B cell (primary cell): ENCODE results near the gene MRPL1. TPM values are rescaled to one million over a fixed set of nuclear protein-coding genes. Genes with fewer than 3 reads are reported as not detected.

Source experiments
- ATAC-seq: fragments of 200-7000 bp; cut with Tn5 transposase; one replicate; pipeline ENCODE4 v1.10.0; 2021; ENCODE audit warnings: low read depth, mild to moderate bottlenecking, moderate number of reproducible peaks, moderate library complexity
- CTCF ChIA-PET: fragments of 350-600 bp; sonication (Branson Sonifier 250); formaldehyde crosslinking; loops from one replicate; lab custom pipeline; 2021; ENCODE audit warnings: antibody characterized with exemption, inconsistent platforms; lab: Charles Lee
- POLR2A ChIA-PET: fragments of 350-600 bp; sonication (Branson Sonifier 250); formaldehyde crosslinking; loops from one replicate; lab custom pipeline; 2021; ENCODE audit warnings: antibody characterized with exemption; lab: Charles Lee
- DNase-seq: peaks from one replicate; pipeline ENCODE4 v3.0.0; 2013
- H2AFZ ChIP-seq: 2 replicates; pipeline ENCODE4 v1.6.1; 2012; ENCODE audit warnings: mild to moderate bottlenecking, low read depth, low read length; ENCODE audit not compliant: insufficient read depth, poor library complexity, severe bottlenecking
- H3K27ac ChIP-seq, 2 donors: 1 replicate in 1 of 2; 2 replicates in 1 of 2; pipeline ENCODE4 v1.5.1; 2012 to 2013; ENCODE audit warnings: low read length in 2 of 2, mild to moderate bottlenecking in 2 of 2, moderate library complexity in 1 of 2
- H3K27me3 ChIP-seq, 4 experiments: fragments of 200-600 bp in 1 of 4; sonication (generic) in 1 of 4; replicated peaks in 1 of 4; 1 replicate in 2 of 4; 2 replicates in 2 of 4; pipeline versions ENCODE4 v1.6.1 to v1.7.0; 2013 to 2016; ENCODE audit warnings: low read length in 3 of 4, mild to moderate bottlenecking in 2 of 4, mixed read lengths in 1 of 4, moderate library complexity in 1 of 4; ENCODE audit not compliant: insufficient read depth in 4 of 4, control insufficient read depth in 3 of 4; ENCODE audit errors: control extremely low read depth in 1 of 4
- H3K36me3 ChIP-seq, 2 experiments: replicated peaks in 1 of 2; 1 replicate in 1 of 2; 2 replicates in 1 of 2; pipeline versions ENCODE4 v1.6.1 to v1.7.1; 2013; ENCODE audit warnings: low read length in 1 of 2; ENCODE audit not compliant: insufficient read depth in 2 of 2, control insufficient read depth in 1 of 2; ENCODE audit errors: control extremely low read depth in 1 of 2, extremely low read depth in 1 of 2
- H3K4me1 ChIP-seq, 2 donors: fragments of 200-600 bp in 1 of 2; sonication (generic) in 1 of 2; 1 replicate in 1 of 2; 2 replicates in 1 of 2; pipeline versions ENCODE4 v1.5.1 to v1.6.1; 2013 to 2017; ENCODE audit warnings: low read length in 2 of 2; ENCODE audit not compliant: control insufficient read depth in 2 of 2, insufficient read depth in 2 of 2
- H3K4me2 ChIP-seq: replicated peaks from 2 replicates; pipeline ENCODE3; 2012; ENCODE audit warnings: mild to moderate bottlenecking, low read depth, low read length; ENCODE audit not compliant: poor library complexity, severe bottlenecking
- H3K4me3 ChIP-seq, 5 experiments: fragments of 200-600 bp in 1 of 5; sonication (generic) in 1 of 5; 1 replicate in 3 of 5; 2 replicates in 2 of 5; pipeline versions ENCODE4 v1.5.1 to v1.7.0; 2011 to 2016; ENCODE audit warnings: low read length in 4 of 5, mild to moderate bottlenecking in 4 of 5, low read depth in 2 of 5, control low read depth in 1 of 5, moderate library complexity in 1 of 5; ENCODE audit not compliant: insufficient read depth in 1 of 5; ENCODE audit errors: control extremely low read depth in 1 of 5, extremely low read depth in 1 of 5
- H3K79me2 ChIP-seq: fragments of 200-600 bp; sonication (generic); one replicate; pipeline ENCODE4 v1.6.0; 2016; ENCODE audit warnings: low read length; ENCODE audit not compliant: control insufficient read depth, insufficient read depth
- H3K9ac ChIP-seq: fragments of 200-600 bp; sonication (generic); 2 replicates; pipeline ENCODE4 v1.6.1; 2017; ENCODE audit warnings: mild to moderate bottlenecking, low read length, moderate library complexity
- H3K9me3 ChIP-seq, 3 donors: one replicate each; pipeline versions ENCODE4 v1.6.1 to v1.7.1; 2013; ENCODE audit warnings: low read length in 2 of 3; ENCODE audit not compliant: control insufficient read depth in 2 of 3, insufficient read depth in 1 of 3; ENCODE audit errors: control extremely low read depth in 1 of 3
- H4K20me1 ChIP-seq: 2 replicates; pipeline ENCODE4 v1.6.0; 2012; ENCODE audit warnings: mild to moderate bottlenecking, low read length; ENCODE audit not compliant: insufficient read depth, control insufficient read depth, poor library complexity, severe bottlenecking
- H3K27ac Mint-ChIP-seq: one replicate; pipeline ENCODE4 v1.8.0; 2021; ENCODE audit warnings: mixed read lengths
- H3K27me3 Mint-ChIP-seq: one replicate; pipeline ENCODE4 v1.8.0; 2021; ENCODE audit warnings: mixed read lengths
- H3K4me1 Mint-ChIP-seq: one replicate; pipeline ENCODE4 v1.8.0; 2021; ENCODE audit warnings: mixed read lengths
- H3K4me3 Mint-ChIP-seq: one replicate; pipeline ENCODE4 v1.8.0; 2021; ENCODE audit warnings: mixed read lengths
- H3K9me3 Mint-ChIP-seq: one replicate; pipeline ENCODE4 v1.8.0; 2022; ENCODE audit warnings: mixed read lengths; ENCODE audit not compliant: insufficient read depth
- CTCF ChIP-seq: fragments of 200-600 bp; IDR thresholded peaks from one replicate; pipeline ENCODE4 v1.8.0; 2022; ENCODE audit warnings: antibody characterized with exemption, mild to moderate bottlenecking
- EZH2 ChIP-seq: IDR thresholded peaks from 2 replicates; pipeline ENCODE4 v1.6.1; 2012; ENCODE audit warnings: borderline replicate concordance, low read depth, mild to moderate bottlenecking, moderate library complexity, low read length; ENCODE audit not compliant: insufficient read depth, poor library complexity, severe bottlenecking
- WGBS: methylation state at CpG from one replicate; pipeline ENCODE4 v1.1.5; 2013; ENCODE audit warnings: missing lambda C conversion rate; ENCODE audit not compliant: insufficient coverage; 5-methylcytosine and 5-hydroxymethylcytosine counted together
- intact Hi-C: fragments of 100-400 bp; cut with micrococcal nuclease; formaldehyde crosslinking; loops from one replicate; pipeline ENCODE4 v1.10.0; 2022
- polyA plus RNA-seq: library from polyadenylated mRNA; depleted of rRNA; stranded (reverse); fragments of >200 nt; gene quantifications from 2 replicates; pipeline ENCODE4 v1.2.3, GENCODE V29; 2012
- total RNA-seq, 2 donors: library from RNA; stranded (reverse); fragments of 120-200 nt in 1 of 2; gene quantifications; 1 replicate in 1 of 2; 2 replicates in 1 of 2; pipeline versions ENCODE4 v1.2.3 to v1.2.4, GENCODE V29; 2013 to 2022

The MRPL1 gene
- total and polyA plus RNA-seq, 2 donors (not counting 1 experiment from before 2014, with no cell fraction given), result 22.3 to 23.3 TPM

DNA sequence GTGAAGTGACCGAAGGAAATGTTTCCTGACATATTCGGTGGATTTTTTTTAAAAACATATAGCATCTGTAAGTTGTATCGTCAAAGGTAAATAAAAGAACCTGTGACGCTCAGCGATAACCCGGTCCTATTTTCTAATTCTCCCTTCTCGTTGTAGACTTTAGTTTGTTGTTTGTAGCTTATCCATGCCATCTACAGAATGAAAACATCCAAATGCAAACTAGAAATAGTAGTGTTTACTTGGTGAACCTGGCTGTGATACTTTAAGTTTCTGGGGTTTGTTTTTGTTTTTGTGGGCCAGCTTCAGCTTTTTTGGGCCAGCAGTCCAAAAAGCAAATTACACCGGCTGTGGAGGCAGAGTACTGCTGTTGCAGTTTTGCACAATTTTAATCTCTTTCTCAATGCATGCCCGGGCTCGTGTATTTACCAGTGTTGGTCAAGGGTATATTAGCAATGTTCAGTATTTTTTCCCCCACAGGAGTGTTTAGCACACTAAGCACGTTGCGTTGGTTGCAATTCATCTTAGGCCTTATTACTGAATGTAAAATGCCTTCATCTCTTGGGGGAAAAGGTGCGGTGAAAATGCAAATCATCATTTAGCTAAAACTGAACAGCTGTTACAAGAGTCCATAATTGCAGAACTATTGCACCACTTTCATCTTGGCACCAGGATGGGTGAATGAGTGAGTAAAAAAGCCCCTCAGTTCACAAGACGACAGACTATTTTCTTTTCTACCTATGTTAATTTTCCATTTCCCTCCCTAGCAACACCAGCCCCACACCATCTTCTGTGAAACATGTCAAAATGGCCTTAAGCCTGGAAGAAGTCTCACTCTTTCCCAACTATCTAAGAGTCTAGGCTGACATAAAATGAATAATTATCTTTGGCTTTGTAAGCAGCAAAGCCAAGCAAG lies 41.7 kb upstream of the MRPL1 start:
- H3K4me3 ChIP-seq, result peak overlapping the region; percentile 74 to 98 (median 88)
- ChIA-PET CTCF (interaction anchor here (1.4 to 2.3 kb wide), 3 partner anchors 32 to 73 kb away, joined by 3 to 24 read pairs (median 7); partner anchors contain the start of gene MRPL1), POLR2A (interaction anchor here (0.9 to 6.2 kb wide), 7 partner anchors 20 to 956 kb away, joined by 3 to 142 read pairs (median 4); partner anchors contain the start of genes CCNG2 and MRPL1)
- peak overlapping the region; percentile 87 for H3K4me2 ChIP-seq
- peak overlapping the region; percentile 98 for H3K4me3 Mint-ChIP-seq
- H4K20me1 ChIP-seq, result peaks cover 12% of the 10 kb centered on the region
- H3K4me1 Mint-ChIP-seq, result peaks cover 47% of the 10 kb centered on the region
- H3K9ac ChIP-seq, result peak overlapping the region; percentile 91
- H3K27ac ChIP-seq, result peak overlapping the region; percentile 94 to 99
- no peak for TF ChIP-seq EZH2
- no peak for TF ChIP-seq CTCF
- H3K9me3 ChIP-seq, result no peaks in the 10 kb centered on the region
- ATAC-seq, result no peak
- H3K79me2 ChIP-seq, result peaks cover 45% of the 10 kb centered on the region
- intact Hi-C loops, result loop anchor here (1.0 to 2.0 kb wide), 4 partner anchors 32 to 956 kb away; partner anchors contain the start of genes BMP2K, CCNI and MRPL1
- no peaks in the 10 kb centered on the region for H3K27me3 ChIP-seq
- H3K27me3 Mint-ChIP-seq, result no peaks in the 10 kb centered on the region
- peak overlapping the region; percentile 89 for H2AFZ ChIP-seq
- 0% methylated on average over 2 of the region's 14 CpGs for WGBS
- H3K4me1 ChIP-seq, result peaks cover 37 to 42% of the 10 kb centered on the region in 2 donors
- no peaks in the 10 kb centered on the region for H3K9me3 Mint-ChIP-seq
- peak; percentile 79 for DNase-seq
- no peaks in the 10 kb centered on the region for H3K36me3 ChIP-seq
- H3K27ac Mint-ChIP-seq, result peak overlapping the region; percentile 99
